GM21447 (cell line): ENCODE data around the gene ANKRD33B.
"Not testable (repeated sequence)": the region's sequence is repeated elsewhere in the genome, so short reads cannot be mapped to it uniquely, and the experiment has no call there.

Experiments used
- ATAC-seq: cut with Tn5 transposase; IDR thresholded peaks from one replicate; pipeline ENCODE4 v1.9.1; 2021; ENCODE audit not compliant: unreplicated experiment

Gene ANKRD33B

DNA sequence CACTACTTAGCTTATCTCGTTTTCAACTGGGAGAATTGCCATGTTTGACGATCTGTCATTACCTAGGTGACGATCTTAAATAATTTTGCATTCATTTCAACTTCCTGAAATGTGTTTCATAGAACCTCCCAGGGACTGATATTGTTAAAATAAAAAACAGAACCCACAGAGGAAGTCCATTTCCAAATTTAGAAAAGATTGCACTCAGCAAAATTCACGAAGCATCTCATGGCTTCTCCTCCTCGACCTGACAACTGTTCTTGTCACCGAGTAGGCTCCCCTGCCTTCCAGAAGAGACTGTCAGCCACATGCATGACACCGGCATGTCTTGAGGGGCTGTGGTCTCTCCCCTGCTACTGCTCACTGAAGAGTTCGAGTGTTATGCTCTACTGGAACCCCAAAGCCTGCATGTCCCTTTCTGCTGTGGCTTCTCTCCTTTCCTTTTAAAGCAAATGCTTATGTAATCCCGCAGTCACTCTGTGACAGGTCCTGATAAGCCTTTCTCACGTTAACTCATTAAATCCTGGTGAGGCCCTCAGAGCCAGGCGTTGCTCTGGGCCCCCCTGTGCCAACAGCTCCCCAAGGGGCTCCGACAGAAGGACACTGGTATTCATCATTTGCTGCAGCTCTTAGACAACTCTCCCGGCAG, 26.8 kb upstream of the ANKRD33B start:
- no peak for ATAC-seq

GRCh38 chr5:10537624-10538023, 26.2 kb upstream of the ANKRD33B start:
- ATAC-seq: no peak

DNA sequence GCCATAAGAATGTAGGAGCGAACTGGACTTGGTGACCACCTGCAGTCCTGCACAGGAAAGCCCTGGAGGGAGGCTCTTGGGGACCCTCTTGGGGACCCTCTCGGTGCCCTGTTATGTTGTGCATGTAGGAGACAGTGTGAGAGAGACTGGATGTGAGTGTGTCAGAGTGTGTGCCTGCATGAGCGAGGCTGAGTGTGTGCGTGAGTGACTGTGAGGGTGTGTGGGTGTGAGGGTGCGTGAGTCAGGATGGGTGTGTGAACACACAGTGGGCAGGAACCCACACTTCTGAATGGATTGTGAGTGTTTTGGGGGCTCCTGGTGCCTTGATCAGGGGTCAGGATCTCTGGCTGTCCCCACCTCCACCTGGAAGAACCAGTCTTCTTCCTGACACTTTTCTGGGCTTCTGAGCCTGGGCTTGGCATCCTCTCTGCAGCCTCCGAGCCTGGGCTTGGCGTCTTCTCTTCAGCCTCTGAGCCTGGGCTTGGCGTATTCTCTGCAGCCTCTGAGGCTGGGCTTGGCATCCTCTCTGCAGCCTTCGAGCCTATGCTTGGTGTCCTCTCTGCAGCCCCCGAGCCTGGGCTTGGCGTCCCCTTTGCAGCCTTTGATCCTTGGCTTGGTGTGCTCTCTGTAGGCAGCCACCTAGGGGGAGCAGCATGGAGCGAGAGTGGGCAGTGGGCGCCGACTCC, 25.6 kb upstream of the ANKRD33B start:
- no peak for ATAC-seq

DNA sequence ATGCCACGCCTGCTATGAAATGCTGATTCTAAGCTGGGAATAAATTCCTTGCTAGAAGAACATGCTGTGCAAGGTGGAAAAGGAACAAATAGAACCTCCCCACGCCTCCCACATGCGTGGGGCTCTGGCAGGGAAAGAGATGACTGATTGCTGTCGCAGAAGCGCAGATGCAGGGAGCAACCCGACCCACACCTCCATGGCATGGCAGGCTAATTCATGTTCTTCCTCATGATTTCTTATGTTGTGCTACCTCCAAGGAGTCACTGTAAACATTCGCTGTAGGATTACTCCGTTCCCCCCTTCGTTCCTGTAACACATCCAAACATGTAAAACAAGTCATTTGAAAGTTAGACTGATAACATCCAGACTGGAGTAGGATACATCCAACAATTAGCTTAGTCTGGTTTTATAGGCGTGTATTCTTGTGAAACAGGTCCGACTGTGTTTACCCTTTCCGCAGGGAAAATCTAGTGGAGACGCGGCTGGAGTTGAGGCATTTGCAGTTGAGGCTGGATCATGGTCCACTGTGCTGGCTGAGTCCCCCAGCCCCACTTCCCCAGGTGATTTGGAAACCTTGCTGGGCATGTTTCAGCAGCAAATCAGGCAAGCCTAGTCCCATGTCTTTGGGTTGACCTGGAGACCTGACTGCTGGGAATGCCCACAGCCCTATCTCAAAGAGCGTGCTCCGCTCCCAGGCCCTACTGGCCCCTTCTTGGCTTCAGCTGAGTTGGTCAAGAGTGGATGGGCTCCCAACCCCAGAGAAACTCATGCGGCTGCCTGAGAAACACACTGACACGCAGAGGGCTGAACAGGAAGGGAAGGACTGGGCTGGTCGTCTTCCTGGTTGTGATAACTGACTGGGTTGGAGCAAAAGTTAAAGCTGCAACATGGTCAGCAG, 24.8 kb upstream of the ANKRD33B start:
- no peak for ATAC-seq

DNA sequence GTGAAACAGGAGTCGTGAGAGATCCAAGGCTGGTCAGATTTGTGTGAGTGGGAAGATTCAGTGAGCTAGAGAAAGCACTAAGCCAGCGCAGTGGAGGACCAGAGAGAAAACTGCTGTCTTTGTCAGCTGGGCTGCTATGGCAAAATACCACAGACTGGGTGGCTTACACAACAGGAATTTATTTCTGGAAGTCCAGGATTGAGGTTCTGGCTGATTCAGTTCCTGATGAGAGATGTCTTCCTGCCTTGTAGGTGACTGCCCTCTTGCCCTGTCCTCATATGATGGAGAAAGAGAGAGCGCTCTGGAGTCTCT, 24.2 kb upstream of the ANKRD33B start:
- no peak for ATAC-seq

GRCh38 chr5:10540036-10540544, 23.8 kb upstream of the ANKRD33B start:
- no peak for ATAC-seq

- ATAC-seq: no peak
Measured at GRCh38 chr5:10540951-10541646, 22.8 kb upstream of the ANKRD33B start.

DNA sequence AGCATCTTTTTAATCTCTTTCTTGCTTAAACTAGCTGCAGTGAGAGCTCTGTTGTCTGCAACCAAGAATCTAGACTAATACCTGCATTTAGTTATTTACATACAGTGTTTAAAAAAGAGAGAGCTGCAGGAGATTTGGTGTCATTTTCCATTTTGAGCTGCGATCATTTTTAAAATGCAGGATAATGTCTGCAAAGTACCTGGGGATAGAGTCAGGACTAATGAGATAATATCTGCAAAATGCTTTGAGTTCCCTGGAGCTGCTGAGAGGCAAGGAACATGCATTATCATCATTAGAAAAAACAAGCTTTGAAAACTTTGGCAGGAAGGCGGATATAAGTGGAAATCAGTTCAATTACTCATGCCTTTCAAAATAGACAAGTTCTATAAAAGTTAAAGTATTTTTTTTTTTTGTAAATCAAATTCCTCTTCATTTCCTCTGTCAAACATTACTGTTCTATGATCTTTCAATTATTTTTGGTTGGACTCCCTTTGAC, 21.8 kb upstream of the ANKRD33B start:
- no peak for ATAC-seq

DNA sequence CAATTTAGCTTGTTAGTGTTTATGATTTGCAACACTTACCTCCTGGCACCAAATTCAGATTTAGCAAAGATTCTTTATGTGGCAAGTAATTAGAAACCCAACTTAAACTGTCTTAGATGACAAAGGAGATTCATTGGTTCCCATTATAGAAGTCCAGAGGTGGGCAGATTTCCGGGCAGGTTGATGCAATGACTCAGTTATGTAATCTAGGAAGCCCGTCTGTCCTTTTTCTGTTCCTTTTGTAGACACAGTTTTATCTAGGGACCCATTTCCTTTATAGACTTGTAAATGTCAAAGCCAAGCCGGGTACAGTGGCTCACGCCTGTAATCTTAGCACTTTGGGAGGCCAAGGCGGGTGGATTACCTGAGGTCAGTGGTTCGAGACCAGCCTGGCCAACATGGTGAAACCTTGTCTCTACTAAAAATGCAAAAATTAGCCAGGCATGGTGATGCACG, 20.3 kb upstream of the ANKRD33B start:
- no peak for ATAC-seq

DNA sequence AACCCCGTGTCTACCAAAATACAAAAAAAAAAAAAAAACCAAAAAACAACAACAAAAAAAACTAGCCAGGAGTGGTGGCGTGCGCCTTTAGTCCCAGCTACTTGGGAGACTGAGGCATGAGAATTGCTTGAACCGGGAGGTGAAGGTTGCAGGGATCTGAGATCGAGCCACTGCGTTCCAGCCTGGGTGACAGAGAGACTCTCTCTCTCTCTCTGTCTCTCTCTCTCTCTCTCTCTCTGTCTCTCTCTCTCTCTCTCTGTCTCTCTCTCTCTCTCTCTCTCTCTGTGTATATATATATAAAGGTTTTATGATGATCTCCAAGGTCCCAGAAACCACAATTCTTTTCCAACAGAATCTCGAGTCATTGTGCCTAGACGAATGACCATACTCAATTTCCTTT, 18.8 kb upstream of the ANKRD33B start:
- no peak for ATAC-seq

DNA sequence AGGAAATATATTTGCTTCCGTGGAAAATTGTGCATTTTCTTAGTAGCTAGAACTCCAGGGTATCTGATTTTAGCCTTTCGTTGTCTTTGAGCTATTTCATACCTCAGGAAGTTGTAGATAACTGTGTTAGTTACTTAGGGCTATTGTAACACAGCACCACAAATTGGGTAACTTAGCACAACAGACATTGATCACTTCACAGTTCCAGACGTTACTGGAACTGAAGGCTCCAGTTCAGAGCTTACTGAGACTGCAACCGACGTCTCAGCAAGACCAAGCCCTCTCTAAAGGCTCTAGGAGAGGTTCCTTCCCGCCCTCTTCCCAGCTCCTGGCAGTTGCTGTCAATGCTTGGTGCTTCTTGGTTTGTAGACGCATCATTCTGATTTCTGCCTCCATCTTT, 17.7 kb upstream of the ANKRD33B start:
- no peak for ATAC-seq

DNA sequence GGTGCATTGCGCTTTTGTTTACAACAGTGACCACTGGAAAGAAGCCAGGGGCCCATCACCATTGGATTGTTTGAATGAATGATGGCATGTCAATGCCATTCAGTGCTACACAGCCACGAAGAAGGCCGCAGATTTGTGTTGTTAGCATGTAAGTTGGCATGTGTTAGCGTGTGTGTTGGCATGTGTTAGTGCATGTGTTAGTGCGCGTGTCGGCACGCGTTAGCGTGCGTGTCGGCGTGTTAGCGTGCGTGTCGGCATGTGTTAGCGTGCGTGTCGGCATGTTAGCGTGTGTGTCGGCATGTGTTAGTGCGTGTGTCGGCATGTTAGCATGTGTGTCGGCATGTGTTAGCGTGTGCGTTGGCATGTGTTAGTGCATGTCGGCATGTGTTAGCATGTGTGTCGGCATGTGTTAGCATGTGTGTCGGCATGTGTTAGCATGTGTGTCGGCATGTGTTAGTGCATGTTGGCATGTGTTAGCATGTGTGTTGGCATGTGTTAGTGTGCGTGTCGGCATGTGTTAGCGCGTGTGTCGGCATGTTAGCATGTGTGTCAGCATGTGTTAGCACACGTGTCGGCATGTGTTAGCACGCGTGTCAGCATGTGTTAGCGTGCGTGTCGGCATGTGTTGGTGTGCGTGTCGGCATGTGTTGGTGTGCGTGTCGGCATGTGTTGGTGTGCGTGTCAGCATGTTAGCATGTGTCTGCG, 15.3 kb upstream of the ANKRD33B start:
- ATAC-seq: no peak

GRCh38 chr5:10549123-10549514, 14.8 kb upstream of the ANKRD33B start:
- ATAC-seq: not testable (repeated sequence)

GRCh38 chr5:10550222-10550995, 13.5 kb upstream of the ANKRD33B start:
- no peak for ATAC-seq

GRCh38 chr5:10551782-10552138, 12.1 kb upstream of the ANKRD33B start:
- ATAC-seq: no peak

- ATAC-seq: peak; percentile 80
Measured at GRCh38 chr5:10552183-10553143, 11.4 kb upstream of the ANKRD33B start.

GRCh38 chr5:10553476-10553875, 10.4 kb upstream of the ANKRD33B start:
- ATAC-seq: no peak

DNA sequence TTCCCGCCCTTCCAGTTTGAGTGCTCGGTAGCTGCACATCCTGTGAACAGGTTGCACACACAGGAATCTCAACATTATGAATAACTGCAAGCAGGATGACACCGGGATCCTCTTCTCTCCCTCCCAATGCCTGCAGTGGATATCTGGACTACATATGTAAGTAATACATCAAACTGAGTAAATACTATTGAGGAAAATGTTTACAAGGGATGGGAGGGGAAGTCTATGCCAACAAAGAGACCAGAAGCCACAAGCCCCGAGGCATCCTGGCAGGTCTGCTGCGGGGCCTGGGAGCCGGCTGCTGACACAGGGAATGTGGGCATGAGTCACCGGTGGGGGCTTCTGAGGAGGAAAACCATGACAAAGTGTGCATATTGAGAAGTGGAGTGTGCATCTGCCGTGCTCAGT, 8.6 kb upstream of the ANKRD33B start:
- ATAC-seq: no peak
